Vagina (tissue), 2 donors: ENCODE data around the gene FAF1. TPM values are rescaled to one million over a fixed set of nuclear protein-coding genes. Genes with fewer than 3 reads are reported as not detected.

Source experiments
- DNase-seq, 2 donors: peaks; one replicate each; pipeline ENCODE4 v3.0.0-alpha.2; 2017; ENCODE audit errors: extremely low spot score in 2 of 2
- H3K27ac ChIP-seq: fragments of 200-600 bp; sonication (generic); one replicate; pipeline ENCODE4 v1.5.1; 2019
- H3K27me3 ChIP-seq: fragments of 200-600 bp; sonication (generic); one replicate; pipeline ENCODE4 v1.5.1; 2019
- H3K36me3 ChIP-seq, 2 donors: fragments of 200-600 bp; sonication (generic); one replicate each; pipeline ENCODE4 v1.5.1; 2017 to 2019
- H3K4me1 ChIP-seq: fragments of 200-600 bp; sonication (generic); one replicate; pipeline ENCODE4 v1.5.1; 2019
- H3K4me3 ChIP-seq, 2 donors: fragments of 200-600 bp; sonication (generic); 1 replicate in 1 of 2; 2 replicates in 1 of 2; pipeline ENCODE4 v1.5.1; 2016 to 2019
- H3K9me3 ChIP-seq: fragments of 200-600 bp; sonication (generic); one replicate; pipeline ENCODE4 v1.5.1; 2019
- POLR2A ChIP-seq, 2 donors: fragments of 450-650 bp; IDR thresholded peaks; one replicate each; pipeline ENCODE4 v1.6.1; 2017; ENCODE audit warnings: antibody characterized with exemption in 2 of 2, mild to moderate bottlenecking in 2 of 2, moderate library complexity in 2 of 2
- POLR2AphosphoS5 ChIP-seq, 2 donors: sonication (generic); formaldehyde crosslinking; IDR thresholded peaks; one replicate each; pipeline ENCODE4 v1.9.0; 2017; ENCODE audit warnings: antibody characterized with exemption in 2 of 2, mild to moderate bottlenecking in 2 of 2, low read depth in 1 of 2; ENCODE audit not compliant: insufficient read depth in 1 of 2
- intact Hi-C: fragments of 100-400 bp; cut with DNase I; formaldehyde crosslinking; loops from one replicate; pipeline ENCODE4 v1.15.1; 2023
- total RNA-seq: library from RNA; depleted of rRNA; stranded (reverse); fragments of >200 nt; gene quantifications from one replicate; pipeline ENCODE4 v1.2.3, GENCODE V29; 2016
- TF ChIP-seq, protein P1 (sequence below), 3 experiments: fragments of 450-650 bp in 2 of 3; fragments of 200-600 bp in 1 of 3; sonication (generic) in 1 of 3; IDR thresholded peaks; one replicate each; pipeline ENCODE4 v1.5.1; 2017 to 2019; ENCODE audit warnings: antibody characterized with exemption in 3 of 3, mild to moderate bottlenecking in 2 of 3, moderate library complexity in 2 of 3

FAF1 gene
- total RNA-seq, 1 donor from 2014 or later, result 40.0 TPM

DNA sequence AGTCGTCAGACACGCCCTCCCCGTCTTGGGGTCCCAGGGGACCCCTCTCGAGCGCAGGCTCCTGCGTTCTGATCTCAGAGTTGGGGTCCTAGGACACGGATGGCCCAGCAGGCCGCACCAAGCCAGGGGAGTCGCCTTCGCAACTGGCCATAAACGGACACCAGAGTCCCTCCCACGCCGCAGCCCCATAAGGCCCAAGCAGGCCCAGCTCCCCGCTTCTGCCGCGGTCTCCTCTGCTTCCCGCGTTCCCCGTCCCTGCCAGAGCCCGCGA, 537.5 kb downstream of the FAF1 start:
- H3K4me3 ChIP-seq, result no peak overlapping the region
- peaks cover 44% of the 10 kb centered on the region for H3K27me3 ChIP-seq
- H3K9me3 ChIP-seq, result no peaks in the 10 kb centered on the region
- intact Hi-C loops, result no loop called here
- no peak overlapping the region for H3K27ac ChIP-seq
- H3K36me3 ChIP-seq, result no peaks in the 10 kb centered on the region
- TF ChIP-seq POLR2A (IDR thresholded peaks at IDR 0.05) (no peak), POLR2AphosphoS5 (IDR thresholded peaks at IDR 0.05; ENCODE audit: insufficient read depth in 1 of 2, low read depth in 1 of 2) (no peak)
- TF ChIP-seq, protein P1, sequence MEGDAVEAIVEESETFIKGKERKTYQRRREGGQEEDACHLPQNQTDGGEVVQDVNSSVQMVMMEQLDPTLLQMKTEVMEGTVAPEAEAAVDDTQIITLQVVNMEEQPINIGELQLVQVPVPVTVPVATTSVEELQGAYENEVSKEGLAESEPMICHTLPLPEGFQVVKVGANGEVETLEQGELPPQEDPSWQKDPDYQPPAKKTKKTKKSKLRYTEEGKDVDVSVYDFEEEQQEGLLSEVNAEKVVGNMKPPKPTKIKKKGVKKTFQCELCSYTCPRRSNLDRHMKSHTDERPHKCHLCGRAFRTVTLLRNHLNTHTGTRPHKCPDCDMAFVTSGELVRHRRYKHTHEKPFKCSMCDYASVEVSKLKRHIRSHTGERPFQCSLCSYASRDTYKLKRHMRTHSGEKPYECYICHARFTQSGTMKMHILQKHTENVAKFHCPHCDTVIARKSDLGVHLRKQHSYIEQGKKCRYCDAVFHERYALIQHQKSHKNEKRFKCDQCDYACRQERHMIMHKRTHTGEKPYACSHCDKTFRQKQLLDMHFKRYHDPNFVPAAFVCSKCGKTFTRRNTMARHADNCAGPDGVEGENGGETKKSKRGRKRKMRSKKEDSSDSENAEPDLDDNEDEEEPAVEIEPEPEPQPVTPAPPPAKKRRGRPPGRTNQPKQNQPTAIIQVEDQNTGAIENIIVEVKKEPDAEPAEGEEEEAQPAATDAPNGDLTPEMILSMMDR (IDR thresholded peaks at IDR 0.05), result no peak
- no peak for DNase-seq
- peaks cover 66% of the 10 kb centered on the region for H3K4me1 ChIP-seq

DNA sequence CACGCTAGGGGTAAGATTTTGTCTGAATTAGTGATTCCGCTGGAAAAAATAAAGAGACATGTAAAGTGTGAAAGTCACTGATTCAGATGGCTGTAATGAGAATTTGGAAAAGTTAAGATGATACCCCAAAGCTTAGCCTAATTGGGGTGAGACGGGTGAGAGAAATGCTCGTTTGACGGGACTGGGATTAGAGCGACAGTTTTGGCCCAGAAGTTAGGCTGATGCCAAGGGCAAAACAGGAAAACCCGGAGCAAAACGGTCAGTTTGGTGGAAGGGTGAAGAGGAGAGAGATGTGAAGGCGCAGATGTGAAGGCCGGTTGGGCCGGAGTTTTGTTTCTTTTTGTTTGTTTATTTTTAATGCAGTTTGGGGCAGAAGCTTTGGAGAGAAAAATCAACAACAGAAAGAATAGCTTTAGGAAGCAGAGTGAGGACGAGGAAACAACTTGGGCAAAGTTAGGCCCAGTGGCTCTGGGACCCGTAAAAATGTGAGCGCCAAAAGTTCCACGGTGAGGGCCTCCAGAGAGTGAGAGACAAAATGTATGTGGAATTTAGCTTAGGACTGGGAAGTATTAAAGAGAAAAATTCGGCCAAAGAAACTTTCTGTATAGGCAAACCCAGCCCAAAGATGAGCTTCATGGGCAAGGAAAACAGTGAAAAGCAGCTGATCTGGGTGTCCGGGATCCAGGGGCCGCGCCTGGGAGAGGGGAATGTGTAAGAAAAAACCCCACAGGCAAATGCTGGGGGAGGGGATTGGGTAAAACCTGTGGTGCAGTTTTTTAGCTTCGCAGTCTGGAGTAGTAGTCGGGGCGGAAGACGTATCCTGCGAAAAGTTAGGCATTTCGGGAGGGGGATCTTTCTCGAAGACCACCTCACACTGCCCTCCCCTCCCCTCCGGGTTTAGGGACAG, 538.0 kb downstream of the FAF1 start:
- no peaks in the 10 kb centered on the region for H3K9me3 ChIP-seq
- H3K4me3 ChIP-seq, result no peak overlapping the region
- no peak for DNase-seq
- H3K27ac ChIP-seq, result no peak overlapping the region
- intact Hi-C loops, result no loop called here
- H3K4me1 ChIP-seq, result peaks cover 66% of the 10 kb centered on the region
- H3K36me3 ChIP-seq, result no peaks in the 10 kb centered on the region
- TF ChIP-seq, protein P1 (IDR thresholded peaks at IDR 0.05), result no peak
- no peak for TF ChIP-seq POLR2A (IDR thresholded peaks at IDR 0.05)
- TF ChIP-seq POLR2AphosphoS5 (IDR thresholded peaks at IDR 0.05; ENCODE audit: insufficient read depth in 1 of 2, low read depth in 1 of 2), result no peak
- H3K27me3 ChIP-seq, result peaks cover 44% of the 10 kb centered on the region

DNA sequence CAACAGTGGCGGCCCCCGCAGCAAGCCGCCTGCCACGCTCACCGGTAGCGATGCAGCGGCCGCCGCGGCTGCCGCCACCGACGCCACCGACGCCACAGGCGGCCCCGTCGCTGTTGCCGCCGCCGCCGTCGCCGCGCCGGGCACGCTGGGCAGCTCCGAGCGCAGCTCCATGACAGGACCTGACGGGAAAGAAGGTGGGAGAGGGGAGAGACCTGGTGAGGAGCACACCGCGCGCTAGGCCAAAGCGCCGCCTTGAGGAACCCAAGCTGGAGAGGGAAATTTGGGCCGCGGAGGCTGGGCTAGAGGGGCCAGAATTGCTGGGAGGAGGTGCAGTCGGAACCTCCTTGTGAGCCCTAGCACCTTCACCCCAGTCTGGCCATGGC, 538.7 kb downstream of the FAF1 start:
- Histone ChIP-seq H3K36me3 (no peaks in the 10 kb centered on the region), H3K4me1 (peaks cover 66% of the 10 kb centered on the region), H3K4me3 (peak overlapping the region in 1 of 2 donors; percentile 15), H3K27me3 (peaks cover 40% of the 10 kb centered on the region), H3K9me3 (no peaks in the 10 kb centered on the region), H3K27ac (no peak overlapping the region)
- intact Hi-C loops, result no loop called here
- TF ChIP-seq, protein P1 (IDR thresholded peaks at IDR 0.05), result no peak
- no peak for TF ChIP-seq POLR2AphosphoS5 (IDR thresholded peaks at IDR 0.05; ENCODE audit: insufficient read depth in 1 of 2, low read depth in 1 of 2)
- no peak for TF ChIP-seq POLR2A (IDR thresholded peaks at IDR 0.05)
- no peak for DNase-seq

DNA sequence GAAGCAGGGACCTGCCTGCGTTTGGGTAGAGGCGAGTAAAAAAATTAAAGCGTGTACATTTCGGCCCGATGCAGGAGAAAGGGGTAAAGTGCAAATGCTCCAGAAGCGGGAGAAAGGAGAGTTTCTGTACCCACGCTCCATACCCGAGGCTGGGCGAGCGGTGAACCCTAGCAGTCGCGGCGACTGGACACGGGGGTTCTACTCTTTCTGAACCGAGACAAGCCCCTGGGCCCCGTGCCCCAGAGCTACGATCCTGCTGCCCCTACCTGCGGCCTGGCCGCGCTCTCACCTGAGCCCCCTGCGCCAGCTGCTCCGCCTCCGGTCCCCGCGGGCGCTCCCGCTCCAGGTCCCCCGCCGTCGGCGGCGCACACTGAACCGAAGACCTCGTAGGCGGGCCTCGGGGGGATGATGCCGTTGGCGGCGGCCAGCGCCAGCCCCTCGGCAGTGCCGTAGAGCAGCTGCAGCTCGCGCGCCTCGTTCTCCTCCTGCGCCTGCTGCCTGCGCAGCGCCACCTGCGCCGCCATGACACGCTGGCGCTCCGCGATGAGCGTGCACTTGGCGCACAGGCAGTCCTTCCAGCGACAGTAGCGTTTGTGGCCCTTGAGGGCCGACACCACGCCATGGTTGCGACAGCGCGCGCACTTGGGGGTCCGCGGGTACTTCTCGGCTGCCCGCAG, 539.2 kb downstream of the FAF1 start:
- Histone ChIP-seq H3K27me3 (peaks cover 40% of the 10 kb centered on the region), H3K4me3 (peak overlapping the region in 1 of 2 donors; percentile 15), H3K27ac (no peak overlapping the region), H3K9me3 (no peaks in the 10 kb centered on the region), H3K4me1 (peaks cover 69% of the 10 kb centered on the region), H3K36me3 (no peaks in the 10 kb centered on the region)
- DNase-seq, result no peak
- intact Hi-C loops, result no loop called here
- TF ChIP-seq, protein P1 (IDR thresholded peaks at IDR 0.05), result no peak
- TF ChIP-seq POLR2A (IDR thresholded peaks at IDR 0.05), result no peak
- no peak for TF ChIP-seq POLR2AphosphoS5 (IDR thresholded peaks at IDR 0.05; ENCODE audit: insufficient read depth in 1 of 2, low read depth in 1 of 2)
